Caco-2 (cell line): Measurements from ENCODE around the gene CCL24. TPM values are rescaled to one million over a fixed set of nuclear protein-coding genes. Genes with fewer than 3 reads are reported as not detected.

ENCODE experiments used
- BruUV-seq: library from RNA; stranded (reverse); fragments of 400-500 nt; replicated peaks from 2 replicates; lab custom pipeline; 2021; lab: Mats Ljungman, UMichigan
- CTCF ChIA-PET: fragments of 300-600 bp; sonication (Branson Sonifier 250); formaldehyde crosslinking; loops from one replicate; lab custom pipeline; 2022; ENCODE audit warnings: antibody characterized with exemption; lab: Charles Lee
- POLR2A ChIA-PET: fragments of 300-600 bp; sonication (Branson Sonifier 250); formaldehyde crosslinking; loops from one replicate; lab custom pipeline; 2022; ENCODE audit warnings: antibody characterized with exemption; lab: Charles Lee
- DNase-seq, 2 experiments: peaks; one replicate each; pipeline versions ENCODE4 v3.0.0 to v3.0.0-alpha.2; 2020 to 2022
- H3K27me3 ChIP-seq: replicated peaks from 2 replicates; pipeline ENCODE4 v1.6.0; 2011; ENCODE audit warnings: low read length; ENCODE audit not compliant: control insufficient read depth, insufficient read depth
- H3K36me3 ChIP-seq: 2 replicates; pipeline ENCODE4 v1.5.1; 2011; ENCODE audit warnings: low read length; ENCODE audit not compliant: control insufficient read depth, insufficient read depth
- H3K4me1 ChIP-seq: fragments of 250-450 bp; sonication (Bioruptor Pico); 2 replicates; pipeline ENCODE4 v1.5.1; 2020; ENCODE audit warnings: mild to moderate bottlenecking
- H3K4me3 ChIP-seq: 2 replicates; pipeline ENCODE4 v1.5.1; 2011; ENCODE audit warnings: low read depth, mild to moderate bottlenecking, control low read depth, low read length
- H3K9me3 ChIP-seq: fragments of 250-450 bp; sonication (Bioruptor Pico); 2 replicates; pipeline ENCODE4 v1.5.1; 2020; ENCODE audit warnings: mild to moderate bottlenecking, moderate library complexity
- H3K27ac Mint-ChIP-seq: one replicate; pipeline ENCODE4 v1.8.0; 2022; ENCODE audit warnings: mixed read lengths; ENCODE audit not compliant: unreplicated experiment
- H3K27me3 Mint-ChIP-seq: one replicate; pipeline ENCODE4 v1.8.0; 2022; ENCODE audit warnings: mixed read lengths; ENCODE audit not compliant: insufficient read depth, unreplicated experiment
- H3K36me3 Mint-ChIP-seq: one replicate; pipeline ENCODE4 v1.8.0; 2022; ENCODE audit warnings: mild to moderate bottlenecking, mixed read lengths; ENCODE audit not compliant: insufficient read depth, unreplicated experiment
- H3K4me1 Mint-ChIP-seq: one replicate; pipeline ENCODE4 v1.8.0; 2022; ENCODE audit warnings: low read depth, mixed read lengths; ENCODE audit not compliant: unreplicated experiment
- H3K4me3 Mint-ChIP-seq: one replicate; pipeline ENCODE4 v1.8.0; 2022; ENCODE audit warnings: mild to moderate bottlenecking, moderate library complexity, mixed read lengths; ENCODE audit not compliant: unreplicated experiment
- H3K9me3 Mint-ChIP-seq: one replicate; pipeline ENCODE4 v1.8.0; 2022; ENCODE audit warnings: mixed read lengths; ENCODE audit not compliant: unreplicated experiment
- CTCF ChIP-seq, 2 experiments: fragments of 200-600 bp in 1 of 2; IDR thresholded peaks; 1 replicate in 1 of 2; 2 replicates in 1 of 2; pipeline versions ENCODE4 v1.5.1 to v1.8.0; 2011 to 2022; ENCODE audit warnings: antibody characterized with exemption in 1 of 2, control low read depth in 1 of 2, inconsistent platforms in 1 of 2, low read depth in 1 of 2, low read length in 1 of 2, mild to moderate bottlenecking in 1 of 2, moderate library complexity in 1 of 2; ENCODE audit not compliant: insufficient read depth in 1 of 2, severe bottlenecking in 1 of 2, unreplicated experiment in 1 of 2
- intact Hi-C: fragments of 100-400 bp; cut with micrococcal nuclease; formaldehyde crosslinking; loops from one replicate; pipeline ENCODE4 v1.10.0; 2022; ENCODE audit not compliant: unreplicated experiment
- total RNA-seq: library from RNA; stranded (reverse); gene quantifications from 2 replicates; pipeline ENCODE4 v1.2.3, GENCODE V29; 2022

Gene CCL24
- total RNA-seq, 1 experiment from 2014 or later = not detected

- no TSS peak for BruUV-seq
- no peaks in the 10 kb centered on the region for H3K27me3 ChIP-seq
- Mint-ChIP-seq H3K27me3 (peaks cover 3% of the 10 kb centered on the region), H3K27ac (no peak overlapping the region), H3K4me1 (no peaks in the 10 kb centered on the region), H3K36me3 (no peaks in the 10 kb centered on the region), H3K9me3 (no peaks in the 10 kb centered on the region), H3K4me3 (no peak overlapping the region)
- no peaks in the 10 kb centered on the region for H3K9me3 ChIP-seq
- no peaks in the 10 kb centered on the region for H3K4me1 ChIP-seq
- POLR2A ChIA-PET = no interaction called here
- TF ChIP-seq CTCF (IDR thresholded peaks at IDR 0.05; ENCODE audit: insufficient read depth in 1 of 2, low read depth in 1 of 2, low read length in 1 of 2, severe bottlenecking in 1 of 2, unreplicated experiment in 1 of 2) = no peak
- intact Hi-C loops = no loop called here
- DNase-seq = no peak
- CTCF ChIA-PET = no interaction called here
- no peak overlapping the region for H3K4me3 ChIP-seq
- no peaks in the 10 kb centered on the region for H3K36me3 ChIP-seq
Measured at GRCh38 chr7:75814407-75814947, 871 bp upstream of the CCL24 start.

GRCh38 chr7:75813084-75813483 lies 522 bp downstream of the CCL24 start:
- POLR2A ChIA-PET = no interaction called here

GRCh38 chr7:75811894-75812678 lies 1.5 kb downstream of the CCL24 start:
- peaks cover 2% of the 10 kb centered on the region for H3K27me3 Mint-ChIP-seq
- BruUV-seq = no TSS peak
- no peak for DNase-seq
- H3K4me1 Mint-ChIP-seq = no peaks in the 10 kb centered on the region
- ChIA-PET POLR2A (no interaction called here), CTCF (no interaction called here)
- no peak overlapping the region for H3K27ac Mint-ChIP-seq
- H3K4me3 Mint-ChIP-seq = no peak overlapping the region
- TF ChIP-seq CTCF (IDR thresholded peaks at IDR 0.05; ENCODE audit: insufficient read depth in 1 of 2, low read depth in 1 of 2, low read length in 1 of 2, severe bottlenecking in 1 of 2, unreplicated experiment in 1 of 2) = no peak
- H3K36me3 ChIP-seq = no peaks in the 10 kb centered on the region
- peaks cover 13% of the 10 kb centered on the region for H3K9me3 Mint-ChIP-seq
- no peaks in the 10 kb centered on the region for H3K27me3 ChIP-seq
- no peaks in the 10 kb centered on the region for H3K36me3 Mint-ChIP-seq
- no peak overlapping the region for H3K4me3 ChIP-seq
- intact Hi-C loops = no loop called here
- peaks cover 14% of the 10 kb centered on the region for H3K9me3 ChIP-seq
- H3K4me1 ChIP-seq = no peaks in the 10 kb centered on the region

More at GRCh38 chr7:75813084-75813483, 522 bp downstream of the CCL24 start:
- Histone ChIP-seq H3K4me3 (no peak overlapping the region), H3K27me3 (no peaks in the 10 kb centered on the region), H3K9me3 (peaks cover 4% of the 10 kb centered on the region), H3K4me1 (no peaks in the 10 kb centered on the region), H3K36me3 (no peaks in the 10 kb centered on the region)
- no TSS peak for BruUV-seq
- no peaks in the 10 kb centered on the region for H3K4me1 Mint-ChIP-seq
- peaks cover 3% of the 10 kb centered on the region for H3K27me3 Mint-ChIP-seq
- no peaks in the 10 kb centered on the region for H3K36me3 Mint-ChIP-seq
- TF ChIP-seq CTCF (IDR thresholded peaks at IDR 0.05; ENCODE audit: insufficient read depth in 1 of 2, low read depth in 1 of 2, low read length in 1 of 2, severe bottlenecking in 1 of 2, unreplicated experiment in 1 of 2) = no peak
- peaks cover 3% of the 10 kb centered on the region for H3K9me3 Mint-ChIP-seq
- no peak overlapping the region for H3K4me3 Mint-ChIP-seq
- CTCF ChIA-PET = no interaction called here
- DNase-seq = no peak
- intact Hi-C loops = no loop called here
- H3K27ac Mint-ChIP-seq = no peak overlapping the region
